ENCODE measurements around the gene HAP1. TPM values are rescaled to one million over a fixed set of nuclear protein-coding genes. Genes with fewer than 3 reads are reported as not detected.

Gene HAP1
- total RNA-seq, 4 donors from 2014 or later = 0.75 to 1.8 (median 1.1) TPM

DNA sequence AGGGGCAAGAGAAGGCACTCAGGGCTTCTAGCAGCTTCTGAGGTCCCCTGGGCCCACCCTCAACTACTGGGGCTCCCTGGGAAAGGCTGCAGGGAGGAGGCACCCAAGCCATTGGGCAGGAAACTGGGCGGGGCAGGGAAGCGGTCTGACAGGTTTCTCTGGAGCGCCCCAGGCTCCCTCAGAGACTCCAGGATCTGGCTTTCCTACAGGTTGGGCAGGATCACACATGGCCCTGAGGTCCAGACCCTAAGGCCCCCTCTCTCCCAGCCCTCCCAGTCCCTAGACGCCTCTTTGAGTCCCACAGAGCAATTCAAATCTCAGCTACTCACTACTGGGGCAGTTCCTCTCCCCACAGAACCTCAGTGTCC, 37.8 kb upstream of the HAP1 start:
- H3K4me3 ChIP-seq (ENCODE audit: low read depth, poor library complexity, severe bottlenecking) = no peak overlapping the region
- WGBS, 2 donors = 53 to 69% methylated on average over 4 of the region's 4 CpGs
- DNase-seq (ENCODE audit: low spot score in 2 of 2) = peak; percentile 73 to 94
- TF ChIP-seq, protein P1, sequence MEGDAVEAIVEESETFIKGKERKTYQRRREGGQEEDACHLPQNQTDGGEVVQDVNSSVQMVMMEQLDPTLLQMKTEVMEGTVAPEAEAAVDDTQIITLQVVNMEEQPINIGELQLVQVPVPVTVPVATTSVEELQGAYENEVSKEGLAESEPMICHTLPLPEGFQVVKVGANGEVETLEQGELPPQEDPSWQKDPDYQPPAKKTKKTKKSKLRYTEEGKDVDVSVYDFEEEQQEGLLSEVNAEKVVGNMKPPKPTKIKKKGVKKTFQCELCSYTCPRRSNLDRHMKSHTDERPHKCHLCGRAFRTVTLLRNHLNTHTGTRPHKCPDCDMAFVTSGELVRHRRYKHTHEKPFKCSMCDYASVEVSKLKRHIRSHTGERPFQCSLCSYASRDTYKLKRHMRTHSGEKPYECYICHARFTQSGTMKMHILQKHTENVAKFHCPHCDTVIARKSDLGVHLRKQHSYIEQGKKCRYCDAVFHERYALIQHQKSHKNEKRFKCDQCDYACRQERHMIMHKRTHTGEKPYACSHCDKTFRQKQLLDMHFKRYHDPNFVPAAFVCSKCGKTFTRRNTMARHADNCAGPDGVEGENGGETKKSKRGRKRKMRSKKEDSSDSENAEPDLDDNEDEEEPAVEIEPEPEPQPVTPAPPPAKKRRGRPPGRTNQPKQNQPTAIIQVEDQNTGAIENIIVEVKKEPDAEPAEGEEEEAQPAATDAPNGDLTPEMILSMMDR (IDR thresholded peaks at IDR 0.05) = no peak
- TF ChIP-seq POLR2A (IDR thresholded peaks at IDR 0.05) = no peak
- intact Hi-C loops (cut with DNase I; ENCODE audit: low total_unique reads) = no loop called here

DNA sequence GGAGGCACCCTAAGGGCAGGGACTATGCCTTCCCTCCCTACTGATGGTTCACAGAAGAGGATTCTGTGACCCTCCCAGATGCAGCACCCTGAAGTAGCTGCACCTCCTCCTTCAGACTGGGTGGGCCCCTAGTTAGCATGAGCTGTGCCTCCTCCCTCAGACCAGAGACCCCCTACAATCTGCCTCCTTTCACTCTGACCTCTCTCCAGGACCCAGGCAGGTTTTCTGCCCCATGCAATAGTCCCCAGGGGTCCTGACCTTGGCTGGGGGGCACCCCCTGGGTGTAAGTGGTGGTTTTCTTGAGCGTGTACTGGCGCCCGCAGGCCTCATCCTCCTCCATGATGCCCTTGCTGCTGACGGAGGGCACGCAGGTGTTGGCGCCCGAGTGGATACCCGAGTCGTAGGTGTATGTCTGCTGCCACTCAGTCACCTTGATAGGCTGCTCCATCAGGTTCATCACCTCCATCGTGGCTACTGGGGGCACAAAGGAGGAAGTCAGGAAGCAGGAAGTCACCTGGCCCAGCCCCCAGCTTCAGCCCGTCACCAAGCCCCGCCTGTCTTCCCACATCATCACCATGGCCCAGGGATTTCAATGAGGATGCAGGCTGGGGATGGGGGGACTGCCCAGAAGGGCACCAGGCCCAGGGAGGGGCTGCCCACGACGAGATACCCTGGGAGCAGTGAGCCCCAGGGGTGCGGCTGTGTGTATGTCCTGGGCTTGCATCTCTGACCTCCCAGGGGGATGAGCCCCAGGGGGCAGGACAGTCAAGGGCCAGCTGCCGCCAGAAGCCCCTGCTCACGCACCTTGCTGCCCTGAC, 37.2 kb upstream of the HAP1 start:
- TF ChIP-seq POLR2A (IDR thresholded peaks at IDR 0.05) = no peak
- TF ChIP-seq, protein P1 (IDR thresholded peaks at IDR 0.05) = no peak
- intact Hi-C loops (cut with DNase I; ENCODE audit: low total_unique reads) = no loop called here
- DNase-seq (ENCODE audit: low spot score in 2 of 2) = no peak
- no peak overlapping the region for H3K4me3 ChIP-seq (ENCODE audit: low read depth, poor library complexity, severe bottlenecking)
- WGBS, 2 donors = 54 to 77% methylated on average over 16 of the region's 17 CpGs

DNA sequence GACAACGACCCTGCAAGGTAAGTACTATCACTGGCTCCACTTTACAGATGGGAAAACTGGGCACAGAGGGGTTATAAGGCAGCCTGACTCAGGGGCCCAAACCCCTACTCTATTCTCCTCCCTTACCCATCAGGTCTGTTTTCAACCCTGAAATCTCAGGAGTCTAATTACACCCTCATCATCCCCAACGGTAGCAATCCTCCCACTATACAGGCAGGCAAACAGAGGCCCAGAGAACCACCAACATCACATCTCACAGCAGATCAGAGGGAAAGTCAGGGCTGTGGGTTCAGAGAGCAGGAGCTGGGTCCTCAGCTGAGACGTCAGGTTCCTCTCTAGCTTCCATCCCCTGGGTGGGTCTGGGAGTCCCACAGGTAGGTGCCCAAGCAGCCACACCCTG, 35.5 kb upstream of the HAP1 start:
- no peak overlapping the region for H3K4me3 ChIP-seq (ENCODE audit: low read depth, poor library complexity, severe bottlenecking)
- intact Hi-C loops (cut with DNase I; ENCODE audit: low total_unique reads) = no loop called here
- TF ChIP-seq POLR2A (IDR thresholded peaks at IDR 0.05) = no peak
- TF ChIP-seq, protein P1 (IDR thresholded peaks at IDR 0.05) = no peak
- 33 to 42% methylated on average over 3 of the region's 3 CpGs for WGBS, 2 donors
- DNase-seq (ENCODE audit: low spot score in 2 of 2) = no peak

DNA sequence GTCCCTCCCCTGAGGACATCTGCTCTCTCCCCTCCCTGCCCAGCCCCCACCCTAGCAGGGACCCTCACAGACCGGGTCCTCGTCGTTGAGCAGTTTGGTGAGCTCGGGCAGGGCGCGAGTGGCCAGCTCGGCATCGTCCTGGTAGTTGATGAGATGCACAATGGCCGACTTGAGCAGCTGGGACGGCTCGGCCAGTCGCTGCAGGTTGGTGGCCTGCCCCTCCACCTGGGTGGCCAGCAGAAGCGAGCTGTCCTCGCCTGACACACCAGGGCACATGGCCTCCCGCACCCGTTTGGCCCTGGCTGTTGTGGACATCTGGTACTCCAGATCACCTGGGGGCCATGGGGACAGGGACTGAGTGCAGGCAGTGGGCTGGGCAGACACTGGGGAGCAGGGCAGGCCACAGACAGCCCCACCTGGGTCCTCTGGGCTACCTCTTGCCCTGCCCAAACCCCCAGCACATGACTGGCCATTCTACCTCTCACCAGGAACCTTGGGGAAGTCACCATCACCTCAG, 35.0 kb upstream of the HAP1 start:
- 62 to 87% methylated on average over 5 to 16 of the region's 16 CpGs for WGBS, 2 donors
- intact Hi-C loops (cut with DNase I; ENCODE audit: low total_unique reads) = no loop called here
- TF ChIP-seq, protein P1 (IDR thresholded peaks at IDR 0.05) = no peak
- no peak for TF ChIP-seq POLR2A (IDR thresholded peaks at IDR 0.05)
- DNase-seq (ENCODE audit: low spot score in 2 of 2) = no peak
- no peak overlapping the region for H3K4me3 ChIP-seq (ENCODE audit: low read depth, poor library complexity, severe bottlenecking)

DNA sequence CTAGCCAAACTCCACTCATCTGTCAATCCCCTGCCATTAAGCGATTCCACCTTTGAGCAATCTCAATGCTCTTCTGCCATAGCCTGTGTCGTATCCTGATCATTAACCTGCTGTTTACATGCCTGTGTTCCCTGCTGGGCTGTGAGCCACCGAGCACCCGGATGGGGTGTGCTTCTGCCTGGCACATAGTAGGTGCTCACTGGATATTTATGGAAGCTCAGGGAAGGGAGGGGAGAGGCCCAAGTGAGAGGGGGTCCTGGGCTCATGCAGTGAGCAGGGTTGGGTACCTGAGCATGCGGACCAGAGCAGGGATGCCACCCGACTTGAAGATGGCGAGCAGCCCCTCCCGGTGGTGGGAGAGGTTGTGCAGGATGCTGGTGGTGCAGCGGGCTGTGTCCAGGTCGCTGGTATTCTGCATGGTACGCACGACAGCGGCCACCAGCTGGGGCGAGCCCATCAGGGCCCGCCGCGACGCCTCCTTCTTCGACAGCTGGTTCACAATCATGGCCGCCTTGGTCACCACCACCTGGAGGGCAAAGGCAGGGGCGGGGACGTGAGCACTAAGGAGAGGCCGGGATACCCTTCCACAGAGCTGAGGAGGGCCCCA, 34.3 kb upstream of the HAP1 start:
- H3K4me3 ChIP-seq (ENCODE audit: low read depth, poor library complexity, severe bottlenecking) = no peak overlapping the region
- intact Hi-C loops (cut with DNase I; ENCODE audit: low total_unique reads) = no loop called here
- 91 to 92% methylated on average over 12 to 19 of the region's 23 CpGs for WGBS, 2 donors
- no peak for TF ChIP-seq POLR2A (IDR thresholded peaks at IDR 0.05)
- TF ChIP-seq, protein P1 (IDR thresholded peaks at IDR 0.05) = no peak
- no peak for DNase-seq (ENCODE audit: low spot score in 2 of 2)
